Measurements from ENCODE around the gene RING1.

Gene RING1

DNA sequence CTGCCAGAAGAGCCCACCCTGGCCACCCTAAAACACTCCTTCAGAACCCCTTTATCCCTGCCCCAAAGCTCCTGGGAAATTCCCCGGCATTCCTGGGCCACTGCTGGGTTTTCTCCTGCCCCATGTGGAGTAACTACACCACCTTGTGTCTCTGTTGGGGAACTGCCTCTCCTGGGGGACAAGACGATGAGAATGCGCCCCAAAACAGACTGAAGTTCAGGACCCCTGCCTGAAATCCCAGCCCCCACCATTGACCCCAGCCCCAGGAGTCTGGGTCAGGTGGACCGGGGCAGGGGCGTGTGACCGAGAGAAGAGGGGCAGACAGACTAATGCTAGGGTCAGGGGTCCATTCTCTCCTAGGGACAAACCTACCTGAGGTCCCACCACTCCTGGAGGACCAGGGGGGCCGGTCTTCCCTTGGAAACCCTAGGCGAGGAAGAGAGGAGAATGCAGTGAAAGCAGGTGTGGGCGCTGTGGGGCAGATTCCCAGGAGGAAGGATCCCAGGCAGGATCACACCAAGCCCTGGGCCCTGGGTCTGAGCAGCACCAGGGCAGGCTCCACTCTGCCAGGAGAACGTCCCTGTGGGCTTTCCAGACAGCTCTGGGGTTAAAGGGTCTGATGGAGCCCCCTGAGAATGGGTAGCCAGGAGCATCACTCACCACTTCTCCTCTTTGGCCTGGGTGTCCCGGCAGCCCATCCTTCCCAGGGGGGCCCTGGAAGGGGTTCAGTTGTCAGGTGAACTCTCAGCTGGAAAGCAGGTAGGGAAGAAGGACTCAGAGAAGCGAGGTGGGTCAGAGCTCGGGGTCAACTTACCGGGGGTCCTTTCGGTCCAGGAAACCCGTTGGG lies 35.4 kb upstream of the RING1 start:
- DNase-seq (ENCODE audit: low read depth), result peak; percentile 36
- no peak overlapping the region for H3K4me3 ChIP-seq (ENCODE audit: low read depth, low read length)
- TF ChIP-seq, protein P1, sequence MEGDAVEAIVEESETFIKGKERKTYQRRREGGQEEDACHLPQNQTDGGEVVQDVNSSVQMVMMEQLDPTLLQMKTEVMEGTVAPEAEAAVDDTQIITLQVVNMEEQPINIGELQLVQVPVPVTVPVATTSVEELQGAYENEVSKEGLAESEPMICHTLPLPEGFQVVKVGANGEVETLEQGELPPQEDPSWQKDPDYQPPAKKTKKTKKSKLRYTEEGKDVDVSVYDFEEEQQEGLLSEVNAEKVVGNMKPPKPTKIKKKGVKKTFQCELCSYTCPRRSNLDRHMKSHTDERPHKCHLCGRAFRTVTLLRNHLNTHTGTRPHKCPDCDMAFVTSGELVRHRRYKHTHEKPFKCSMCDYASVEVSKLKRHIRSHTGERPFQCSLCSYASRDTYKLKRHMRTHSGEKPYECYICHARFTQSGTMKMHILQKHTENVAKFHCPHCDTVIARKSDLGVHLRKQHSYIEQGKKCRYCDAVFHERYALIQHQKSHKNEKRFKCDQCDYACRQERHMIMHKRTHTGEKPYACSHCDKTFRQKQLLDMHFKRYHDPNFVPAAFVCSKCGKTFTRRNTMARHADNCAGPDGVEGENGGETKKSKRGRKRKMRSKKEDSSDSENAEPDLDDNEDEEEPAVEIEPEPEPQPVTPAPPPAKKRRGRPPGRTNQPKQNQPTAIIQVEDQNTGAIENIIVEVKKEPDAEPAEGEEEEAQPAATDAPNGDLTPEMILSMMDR (IDR thresholded peaks at IDR 0.05; ENCODE audit: insufficient read depth, low read depth, low read length, missing control alignments), result peak; percentile 78

DNA sequence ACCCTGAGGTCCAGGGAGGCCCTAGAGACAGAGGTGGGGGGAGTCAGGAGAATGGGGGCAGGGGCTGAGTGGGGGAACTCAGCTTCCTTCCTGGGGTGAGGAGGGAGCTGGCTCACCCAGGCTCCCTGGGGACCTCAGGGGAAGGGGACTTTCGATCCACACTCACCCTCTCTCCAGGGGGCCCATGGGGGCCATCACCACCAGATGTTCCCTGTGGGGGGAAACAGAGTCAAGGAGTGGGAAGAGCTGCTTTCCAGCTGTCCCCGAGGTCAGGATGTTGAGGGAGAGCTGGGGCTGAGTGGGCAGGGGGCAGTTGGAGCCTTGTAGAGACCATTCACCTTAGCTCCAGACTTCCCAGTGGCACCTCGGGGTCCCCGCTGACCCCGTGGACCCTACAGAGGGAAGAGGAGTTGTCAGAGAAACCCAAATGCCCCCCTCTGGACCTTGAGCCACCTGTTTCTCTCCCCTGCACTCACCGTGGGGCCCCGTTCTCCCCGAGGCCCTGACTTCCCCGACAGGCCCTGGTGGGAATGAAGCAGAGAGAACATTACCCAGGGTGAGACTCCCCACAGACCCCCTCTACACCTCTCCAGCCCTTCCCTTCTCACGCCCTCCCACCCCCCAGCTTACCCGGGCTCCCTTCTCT lies 34.6 kb upstream of the RING1 start:
- no peak for DNase-seq (ENCODE audit: low read depth)
- TF ChIP-seq, protein P1 (IDR thresholded peaks at IDR 0.05; ENCODE audit: insufficient read depth, low read depth, low read length, missing control alignments), result no peak
- no peak overlapping the region for H3K4me3 ChIP-seq (ENCODE audit: low read depth, low read length)

DNA sequence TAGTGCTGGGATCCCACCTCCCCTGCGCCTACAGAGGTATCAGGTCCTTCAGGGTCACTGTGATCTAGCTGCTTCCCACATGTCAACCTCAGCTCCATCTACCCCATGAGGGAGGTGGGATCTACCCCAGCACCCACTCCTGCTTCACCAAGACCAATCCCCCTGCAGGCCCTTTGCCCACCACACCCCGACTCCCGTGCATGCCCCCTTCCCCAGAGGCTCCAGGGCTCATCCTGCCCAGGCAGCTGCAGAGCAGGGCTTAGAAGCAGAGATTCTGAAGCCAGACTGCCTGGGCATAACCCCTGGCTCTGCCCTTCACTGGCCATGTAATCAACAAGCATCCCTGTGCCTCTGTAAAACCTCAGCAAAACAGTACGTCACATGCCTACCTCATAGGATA lies 33.5 kb upstream of the RING1 start:
- TF ChIP-seq, protein P1 (IDR thresholded peaks at IDR 0.05; ENCODE audit: insufficient read depth, low read depth, low read length, missing control alignments), result no peak
- H3K4me3 ChIP-seq (ENCODE audit: low read depth, low read length), result no peak overlapping the region
- no peak for DNase-seq (ENCODE audit: low read depth)

DNA sequence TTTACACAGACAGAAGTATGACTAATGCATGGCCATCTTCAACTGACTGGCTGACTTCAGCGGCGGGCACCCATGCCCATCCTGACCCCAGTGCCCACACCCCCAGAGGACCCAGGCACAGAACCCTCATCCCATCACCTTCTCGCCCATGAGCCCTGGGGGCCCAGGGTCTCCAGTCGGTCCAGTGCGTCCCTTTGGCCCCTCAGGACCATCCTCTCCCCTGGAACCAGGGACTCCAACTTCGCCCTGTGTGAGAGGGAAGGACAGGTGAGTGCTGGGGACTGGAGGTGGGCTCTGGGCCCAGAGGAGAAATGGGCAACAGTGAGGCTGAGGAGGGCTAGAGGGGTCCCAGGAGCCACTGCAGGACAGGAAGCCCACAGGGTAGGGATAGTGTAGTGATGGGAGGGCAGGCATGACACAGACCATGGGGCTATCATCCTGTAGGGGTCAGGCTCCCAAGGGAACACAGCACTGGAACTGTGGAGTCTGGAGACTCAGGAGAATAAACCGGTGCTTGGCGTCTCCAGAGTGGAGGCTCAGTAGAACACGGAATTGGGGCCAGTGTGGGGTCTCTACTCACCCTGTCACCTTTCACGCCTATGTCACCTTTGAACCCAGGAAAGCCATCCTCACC lies 32.7 kb upstream of the RING1 start:
- TF ChIP-seq, protein P1 (IDR thresholded peaks at IDR 0.05; ENCODE audit: insufficient read depth, low read depth, low read length, missing control alignments), result no peak
- no peak overlapping the region for H3K4me3 ChIP-seq (ENCODE audit: low read depth, low read length)
- no peak for DNase-seq (ENCODE audit: low read depth)

DNA sequence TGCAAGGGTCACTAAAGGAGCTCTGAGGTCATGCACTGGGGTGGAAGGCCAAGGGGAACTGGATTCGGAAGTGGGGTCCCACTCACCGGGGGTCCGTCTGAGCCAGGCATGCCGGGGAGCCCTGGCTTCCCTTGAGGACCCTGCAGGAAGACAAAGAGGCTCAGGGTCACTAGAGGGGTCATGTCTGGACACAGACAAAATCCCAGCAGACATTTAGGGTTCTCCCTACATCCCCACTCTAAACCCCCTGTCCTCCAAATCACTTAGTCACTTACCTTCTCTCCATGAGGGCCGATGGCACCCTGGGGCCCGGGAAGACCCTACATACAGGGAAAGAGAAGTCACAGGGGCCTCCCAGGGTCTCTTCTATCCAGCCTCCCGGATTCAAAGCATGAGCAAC lies 31.4 kb upstream of the RING1 start:
- no peak for DNase-seq (ENCODE audit: low read depth)

DNA sequence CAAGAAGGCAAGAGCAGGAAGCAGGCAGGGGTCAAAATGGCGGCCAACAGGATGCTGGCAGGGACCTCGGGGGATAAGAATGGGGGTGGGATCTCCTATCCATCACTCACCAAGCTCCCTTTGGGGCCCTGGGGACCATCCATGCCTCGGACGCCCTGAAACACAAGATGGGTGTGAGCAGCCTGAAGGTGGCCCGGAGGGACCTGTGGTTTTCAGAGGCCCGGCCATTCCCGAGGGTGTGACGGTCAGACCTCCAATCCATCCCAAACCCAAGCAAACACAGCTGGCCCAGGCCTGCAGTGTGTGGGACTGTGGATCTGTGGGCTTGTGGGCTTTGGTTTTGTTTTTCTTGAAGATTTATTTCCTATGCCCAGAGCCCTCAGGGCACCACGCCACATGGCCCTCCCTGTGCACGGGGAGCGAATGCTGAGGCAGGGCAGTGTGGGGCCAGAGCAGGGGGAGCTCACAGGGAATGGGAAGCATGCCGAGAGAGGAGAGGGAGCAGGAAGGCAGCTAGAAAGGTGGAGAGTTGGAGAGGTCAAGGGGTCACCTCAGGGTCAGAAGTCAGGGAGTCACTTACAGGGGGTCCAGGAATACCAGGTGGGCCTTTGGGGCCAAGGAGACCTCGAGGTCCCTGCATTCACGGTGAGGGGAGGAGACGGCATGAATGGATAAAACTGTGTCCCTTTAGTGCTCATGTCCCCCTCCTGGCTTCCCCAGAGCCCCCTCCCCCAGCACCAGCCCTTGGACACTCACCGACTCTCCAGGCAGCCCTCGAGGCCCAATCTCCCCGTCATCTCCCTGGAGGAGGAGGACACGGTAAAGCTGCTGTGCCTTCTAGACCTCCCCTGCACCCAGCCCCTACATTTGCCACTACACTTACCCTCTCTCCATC lies 30.5 kb upstream of the RING1 start:
- no peak overlapping the region for H3K4me3 ChIP-seq (ENCODE audit: low read depth, low read length)
- DNase-seq (ENCODE audit: low read depth), result no peak
- TF ChIP-seq, protein P1 (IDR thresholded peaks at IDR 0.05; ENCODE audit: insufficient read depth, low read depth, low read length, missing control alignments), result no peak

More for the DNA sequence above, 31.4 kb upstream of the RING1 start:
- H3K4me3 ChIP-seq (ENCODE audit: low read depth, low read length), result no peak overlapping the region
- TF ChIP-seq, protein P1 (IDR thresholded peaks at IDR 0.05; ENCODE audit: insufficient read depth, low read depth, low read length, missing control alignments), result no peak
